Keratinocyte (primary cell): ENCODE data around the gene MYO16. TPM values are rescaled to one million over a fixed set of nuclear protein-coding genes. Genes with fewer than 3 reads are reported as not detected.

Experiments used
- DNase-seq: peaks from one replicate; pipeline ENCODE4 v3.0.0-alpha.2; 2011; ENCODE audit warnings: low read depth, missing footprints, low spot score
- FAIRE-seq: peaks from 2 replicates; lab custom pipeline; 2011; peaks lifted over from hg19 to GRCh38; lab: Jason Lieb, UNC
- H2AFZ ChIP-seq: 2 replicates; pipeline ENCODE4 v1.6.0; 2012; ENCODE audit warnings: low read length, control low read depth, inconsistent platforms; ENCODE audit not compliant: control insufficient read depth
- H3K27ac ChIP-seq: 2 replicates; pipeline ENCODE4 v1.5.1; 2011; ENCODE audit warnings: low read length; ENCODE audit not compliant: control insufficient read depth, insufficient read depth
- H3K27me3 ChIP-seq: 3 replicates; pipeline ENCODE4 v1.6.0; 2011; ENCODE audit warnings: low read length; ENCODE audit not compliant: control insufficient read depth, insufficient read depth; ENCODE audit errors: extremely low read depth
- H3K36me3 ChIP-seq, 2 experiments: 2 replicates in 1 of 2; 3 replicates in 1 of 2; pipeline ENCODE4 v1.5.1; 2011; ENCODE audit warnings: low read length in 2 of 2, mild to moderate bottlenecking in 1 of 2; ENCODE audit not compliant: control insufficient read depth in 2 of 2, insufficient read depth in 2 of 2; ENCODE audit errors: extremely low read depth in 1 of 2
- H3K4me1 ChIP-seq: 3 replicates; pipeline ENCODE4 v1.5.1; 2011; ENCODE audit warnings: low read length; ENCODE audit not compliant: control insufficient read depth, insufficient read depth; ENCODE audit errors: extremely low read depth
- H3K4me2 ChIP-seq: 3 replicates; pipeline ENCODE4 v1.6.0; 2011; ENCODE audit warnings: low read depth, low read length; ENCODE audit not compliant: control insufficient read depth, insufficient read depth; ENCODE audit errors: extremely low read depth
- H3K4me3 ChIP-seq, 3 experiments: fragments of 200-600 bp in 1 of 3; sonication (generic) in 1 of 3; 2 replicates in 2 of 3; 3 replicates in 1 of 3; pipeline ENCODE4 v1.5.1; 2011 to 2016; ENCODE audit warnings: low read length in 3 of 3, mild to moderate bottlenecking in 3 of 3, control low read depth in 2 of 3, inconsistent platforms in 1 of 3, low read depth in 1 of 3, mixed read lengths in 1 of 3, mixed run types in 1 of 3, moderate library complexity in 1 of 3; ENCODE audit not compliant: control insufficient read depth in 2 of 3, insufficient read depth in 2 of 3; ENCODE audit errors: extremely low read depth in 1 of 3
- H3K79me2 ChIP-seq: 2 replicates; pipeline ENCODE4 v1.6.0; 2012; ENCODE audit warnings: low read length; ENCODE audit not compliant: control insufficient read depth, insufficient read depth
- H3K9ac ChIP-seq: 3 replicates; pipeline ENCODE4 v1.6.0; 2011; ENCODE audit warnings: low read length; ENCODE audit not compliant: control insufficient read depth, insufficient read depth; ENCODE audit errors: extremely low read depth
- H3K9me1 ChIP-seq: 3 replicates; pipeline ENCODE4 v1.6.0; 2011; ENCODE audit warnings: low read length; ENCODE audit not compliant: control insufficient read depth, insufficient read depth; ENCODE audit errors: extremely low read depth
- H3K9me3 ChIP-seq: 2 replicates; pipeline ENCODE4 v1.5.1; 2012; ENCODE audit warnings: low read depth, low read length; ENCODE audit not compliant: control insufficient read depth
- H4K20me1 ChIP-seq: 3 replicates; pipeline ENCODE4 v1.6.0; 2011; ENCODE audit warnings: low read length; ENCODE audit not compliant: control insufficient read depth, insufficient read depth; ENCODE audit errors: extremely low read depth
- EZH2 ChIP-seq: IDR thresholded peaks from one replicate; pipeline ENCODE4 v1.6.1; 2012; ENCODE audit warnings: inconsistent platforms, mild to moderate bottlenecking, low read length, moderate library complexity
- dilution Hi-C: fragments of 300-500 bp; cut with MboI; formaldehyde crosslinking; loops from one replicate; pipeline ENCODE4 v1.7.0; 2020; ENCODE audit warnings: low sequenced_read_pairs; ENCODE audit not compliant: extremely low pct_ligation_motif_present
- polyA plus RNA-seq, 5 experiments: library from polyadenylated mRNA; depleted of rRNA in 3 of 5; stranded (reverse) in 3 of 5; stranded (forward) in 1 of 5; unstranded in 1 of 5; fragments of >200 nt; gene quantifications; 1 replicate in 1 of 5; 2 replicates in 3 of 5; 3 replicates in 1 of 5; pipeline versions ENCODE4 v1.2.1 to v1.2.3, GENCODE V29; 2011 to 2012; ENCODE audit warnings: missing spikeins in 2 of 5, low read depth in 1 of 5, low replicate concordance in 1 of 5
- TF ChIP-seq, protein P1 (sequence below), 3 experiments: IDR thresholded peaks in 1 of 3; conservative IDR thresholded peaks in 1 of 3; optimal IDR thresholded peaks in 1 of 3; 2 replicates in 2 of 3; 3 replicates in 1 of 3; pipeline versions ENCODE3 to v1.5.1; 2011; ENCODE audit warnings: low read length in 3 of 3, mild to moderate bottlenecking in 3 of 3, moderate library complexity in 2 of 3, control low read depth in 1 of 3, inconsistent platforms in 1 of 3; ENCODE audit not compliant: insufficient read depth in 2 of 3; ENCODE audit errors: extremely low read depth in 1 of 3

MYO16 gene
- polyA plus RNA-seq, 1 donor (not counting 4 experiments of a cell fraction or from before 2014, with no cell fraction given): 0.08 TPM

DNA sequence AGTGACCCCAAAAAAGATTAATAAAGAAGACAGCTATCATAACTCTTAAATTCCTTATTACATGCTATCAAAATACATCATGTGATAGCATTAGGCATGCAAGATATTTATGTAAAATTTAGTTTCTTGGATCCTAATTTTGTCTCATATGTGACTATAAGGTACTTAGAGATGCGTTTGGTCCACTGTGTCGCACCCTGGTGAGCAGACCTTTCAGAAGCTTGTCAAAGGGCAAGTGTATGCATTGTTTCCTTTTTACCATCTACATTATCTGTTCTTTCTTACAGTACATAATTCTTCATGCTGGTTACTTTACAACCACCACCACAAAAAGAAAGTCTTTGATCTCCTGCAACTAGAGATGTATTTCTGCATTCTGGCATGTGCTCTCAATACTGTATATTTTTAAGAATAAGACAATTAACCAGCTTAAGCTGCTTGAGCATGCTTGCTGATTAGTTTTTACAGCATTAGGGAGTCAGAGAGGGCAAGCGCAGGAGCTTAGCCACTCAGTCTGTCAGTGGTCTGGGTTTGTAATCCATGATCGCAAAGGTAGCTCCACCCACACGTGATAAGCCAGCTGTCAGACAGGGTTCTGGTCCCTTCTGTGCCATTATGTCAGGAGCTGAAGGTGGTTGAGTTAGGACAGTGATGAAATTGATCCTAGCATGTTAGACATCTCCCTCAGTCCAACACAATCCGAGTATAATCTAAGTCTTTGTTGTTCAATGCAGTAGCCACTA, 500.9 kb downstream of the MYO16 start:
- H2AFZ ChIP-seq: no peak overlapping the region
- H3K79me2 ChIP-seq: no peaks in the 10 kb centered on the region
- TF ChIP-seq, protein P1, sequence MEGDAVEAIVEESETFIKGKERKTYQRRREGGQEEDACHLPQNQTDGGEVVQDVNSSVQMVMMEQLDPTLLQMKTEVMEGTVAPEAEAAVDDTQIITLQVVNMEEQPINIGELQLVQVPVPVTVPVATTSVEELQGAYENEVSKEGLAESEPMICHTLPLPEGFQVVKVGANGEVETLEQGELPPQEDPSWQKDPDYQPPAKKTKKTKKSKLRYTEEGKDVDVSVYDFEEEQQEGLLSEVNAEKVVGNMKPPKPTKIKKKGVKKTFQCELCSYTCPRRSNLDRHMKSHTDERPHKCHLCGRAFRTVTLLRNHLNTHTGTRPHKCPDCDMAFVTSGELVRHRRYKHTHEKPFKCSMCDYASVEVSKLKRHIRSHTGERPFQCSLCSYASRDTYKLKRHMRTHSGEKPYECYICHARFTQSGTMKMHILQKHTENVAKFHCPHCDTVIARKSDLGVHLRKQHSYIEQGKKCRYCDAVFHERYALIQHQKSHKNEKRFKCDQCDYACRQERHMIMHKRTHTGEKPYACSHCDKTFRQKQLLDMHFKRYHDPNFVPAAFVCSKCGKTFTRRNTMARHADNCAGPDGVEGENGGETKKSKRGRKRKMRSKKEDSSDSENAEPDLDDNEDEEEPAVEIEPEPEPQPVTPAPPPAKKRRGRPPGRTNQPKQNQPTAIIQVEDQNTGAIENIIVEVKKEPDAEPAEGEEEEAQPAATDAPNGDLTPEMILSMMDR (optimal IDR thresholded peaks at IDR 0.05 in 1 of 3, IDR thresholded peaks at IDR 0.05 in 1 of 3, conservative IDR thresholded peaks at IDR 0.05 in 1 of 3; ENCODE audit: extremely low read depth in 1 of 3, insufficient read depth in 2 of 3, low read length in 3 of 3): no peak
- no peak for TF ChIP-seq EZH2
- H3K9ac ChIP-seq: no peak overlapping the region
- H3K4me1 ChIP-seq: no peaks in the 10 kb centered on the region
- H3K36me3 ChIP-seq: no peaks in the 10 kb centered on the region
- H3K4me2 ChIP-seq: no peak overlapping the region
- H3K27me3 ChIP-seq: no peaks in the 10 kb centered on the region
- H3K9me1 ChIP-seq: no peaks in the 10 kb centered on the region
- no peaks in the 10 kb centered on the region for H4K20me1 ChIP-seq
- no peak overlapping the region for H3K27ac ChIP-seq
- no peaks in the 10 kb centered on the region for H3K9me3 ChIP-seq
- DNase-seq (no peak), FAIRE-seq (no peak)
- no peak overlapping the region for H3K4me3 ChIP-seq
- dilution Hi-C loops: no loop called here

DNA sequence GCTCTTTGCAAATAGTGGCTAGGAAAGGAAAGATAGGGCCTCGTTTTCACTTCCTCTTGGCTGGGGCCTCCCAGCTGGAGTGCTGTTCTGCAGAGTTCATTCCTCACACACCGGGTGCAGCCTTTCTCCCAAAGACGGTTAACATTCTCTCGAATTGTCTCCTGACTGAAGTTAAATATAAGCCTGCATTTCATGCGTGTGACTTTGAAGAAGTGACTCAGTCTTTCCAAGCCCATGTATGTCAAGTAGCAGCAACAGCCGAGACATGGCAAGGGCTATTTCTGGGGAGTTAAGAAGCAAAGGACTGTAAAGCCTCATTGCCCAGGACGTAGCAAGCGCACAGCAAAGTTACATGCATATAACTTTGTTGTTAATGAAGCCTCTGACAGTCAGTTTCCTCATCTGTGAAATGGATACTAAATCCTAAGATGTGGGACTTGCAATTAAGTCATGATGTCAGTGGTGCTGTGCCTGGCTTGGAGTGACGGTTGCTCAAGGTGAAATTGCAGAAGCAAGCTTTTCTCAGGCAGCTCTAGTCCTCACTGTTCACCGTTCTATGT, 502.4 kb downstream of the MYO16 start:
- Histone ChIP-seq H4K20me1 (no peaks in the 10 kb centered on the region), H3K9me3 (no peaks in the 10 kb centered on the region), H2AFZ (no peak overlapping the region), H3K36me3 (no peaks in the 10 kb centered on the region), H3K4me2 (no peak overlapping the region), H3K9me1 (no peaks in the 10 kb centered on the region), H3K79me2 (no peaks in the 10 kb centered on the region), H3K9ac (no peak overlapping the region), H3K27ac (no peak overlapping the region), H3K27me3 (no peaks in the 10 kb centered on the region), H3K4me3 (no peak overlapping the region), H3K4me1 (no peaks in the 10 kb centered on the region)
- DNase-seq (no peak), FAIRE-seq (no peak)
- TF ChIP-seq, protein P1 (optimal IDR thresholded peaks at IDR 0.05 in 1 of 3, IDR thresholded peaks at IDR 0.05 in 1 of 3, conservative IDR thresholded peaks at IDR 0.05 in 1 of 3; ENCODE audit: extremely low read depth in 1 of 3, insufficient read depth in 2 of 3, low read length in 3 of 3): no peak
- no peak for TF ChIP-seq EZH2
- dilution Hi-C loops: no loop called here
